OCI-LY3 (cell line): ENCODE measurements around the gene ADGRV1.

Experiments used
- EZH2phosphoT487 ChIP-seq: fragments of 200-600 bp; shearing (Covaris generic); IDR thresholded peaks from 2 replicates; pipeline ENCODE4 v1.6.1; 2018; ENCODE audit warnings: antibody characterized with exemption, mixed run types, low read depth
- TF ChIP-seq, protein P1 (sequence below): fragments of 200-600, 300-600 bp; sonication (generic); IDR thresholded peaks from 2 replicates; pipeline ENCODE4 v1.5.1; 2014; ENCODE audit warnings: antibody characterized with exemption, low read length, low read depth

DNA sequence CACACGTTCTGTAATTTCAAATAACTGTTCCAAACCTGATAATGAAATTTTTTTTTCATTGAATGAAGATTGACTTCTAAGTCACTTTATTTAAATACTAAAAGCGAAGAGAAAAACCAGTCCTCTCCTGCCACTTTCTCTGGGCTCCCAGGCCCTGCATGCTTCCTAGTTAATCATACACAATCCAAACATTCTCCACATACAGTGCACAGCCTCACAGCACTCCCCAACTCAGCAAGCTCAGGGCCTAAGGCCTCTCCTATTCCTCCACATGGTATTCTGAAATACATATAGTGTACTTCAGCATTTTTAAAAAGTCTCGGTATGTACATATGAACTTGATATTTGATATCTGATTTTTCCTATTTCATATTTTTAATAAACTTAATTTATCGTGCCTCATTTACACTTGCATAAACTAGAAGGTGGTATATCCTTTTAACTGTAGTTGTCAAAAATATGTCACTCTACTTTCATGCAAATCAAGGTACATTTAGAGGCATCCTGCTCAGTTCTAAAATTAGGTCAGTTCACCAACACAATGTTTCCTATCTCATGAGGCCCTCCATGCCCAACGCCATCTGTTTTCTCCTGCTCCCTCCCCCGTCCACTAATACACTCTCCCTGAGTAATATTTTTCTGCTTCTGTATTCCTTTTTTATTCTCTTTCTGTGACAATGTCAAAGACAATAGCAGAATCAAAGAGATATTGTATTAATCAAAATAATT, 617.9 kb downstream of the ADGRV1 start:
- TF ChIP-seq, protein P1, sequence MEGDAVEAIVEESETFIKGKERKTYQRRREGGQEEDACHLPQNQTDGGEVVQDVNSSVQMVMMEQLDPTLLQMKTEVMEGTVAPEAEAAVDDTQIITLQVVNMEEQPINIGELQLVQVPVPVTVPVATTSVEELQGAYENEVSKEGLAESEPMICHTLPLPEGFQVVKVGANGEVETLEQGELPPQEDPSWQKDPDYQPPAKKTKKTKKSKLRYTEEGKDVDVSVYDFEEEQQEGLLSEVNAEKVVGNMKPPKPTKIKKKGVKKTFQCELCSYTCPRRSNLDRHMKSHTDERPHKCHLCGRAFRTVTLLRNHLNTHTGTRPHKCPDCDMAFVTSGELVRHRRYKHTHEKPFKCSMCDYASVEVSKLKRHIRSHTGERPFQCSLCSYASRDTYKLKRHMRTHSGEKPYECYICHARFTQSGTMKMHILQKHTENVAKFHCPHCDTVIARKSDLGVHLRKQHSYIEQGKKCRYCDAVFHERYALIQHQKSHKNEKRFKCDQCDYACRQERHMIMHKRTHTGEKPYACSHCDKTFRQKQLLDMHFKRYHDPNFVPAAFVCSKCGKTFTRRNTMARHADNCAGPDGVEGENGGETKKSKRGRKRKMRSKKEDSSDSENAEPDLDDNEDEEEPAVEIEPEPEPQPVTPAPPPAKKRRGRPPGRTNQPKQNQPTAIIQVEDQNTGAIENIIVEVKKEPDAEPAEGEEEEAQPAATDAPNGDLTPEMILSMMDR, result no peak
- TF ChIP-seq EZH2phosphoT487, result no peak
